Smooth muscle cell (in vitro differentiated cells): Measurements from ENCODE around the gene ARHGEF16. TPM values are rescaled to one million over a fixed set of nuclear protein-coding genes. Genes with fewer than 3 reads are reported as not detected.

Experiments used
- DNase-seq: peaks from one replicate; lab custom pipeline; 2025; ENCODE audit not compliant: unreplicated experiment; lab: John Stamatoyannopoulos, UW
- H2AFZ ChIP-seq: fragments of 200-600 bp; sonication (generic); 2 replicates; pipeline ENCODE4 v1.6.0; 2016; ENCODE audit warnings: antibody characterized with exemption, low read depth, mild to moderate bottlenecking
- H3F3A ChIP-seq: fragments of 200-600 bp; sonication (generic); 2 replicates; pipeline ENCODE4 v1.6.0; 2017; ENCODE audit warnings: antibody characterized with exemption, low read depth
- H3K27ac ChIP-seq: fragments of 200-600 bp; sonication (generic); 2 replicates; pipeline ENCODE4 v1.5.1; 2016; ENCODE audit warnings: low read depth, mild to moderate bottlenecking
- H3K27me3 ChIP-seq: fragments of 200-600 bp; sonication (generic); 2 replicates; pipeline ENCODE4 v1.6.1; 2016; ENCODE audit warnings: low read depth, mild to moderate bottlenecking
- H3K36me3 ChIP-seq: fragments of 200-600 bp; sonication (generic); 2 replicates; pipeline ENCODE4 v1.5.1; 2016; ENCODE audit warnings: low read depth
- H3K4me1 ChIP-seq: fragments of 200-600 bp; sonication (generic); 2 replicates; pipeline ENCODE4 v1.5.1; 2016; ENCODE audit warnings: low read depth
- H3K4me2 ChIP-seq: fragments of 200-600 bp; sonication (generic); 2 replicates; pipeline ENCODE4 v1.6.0; 2016; ENCODE audit warnings: mild to moderate bottlenecking
- H3K4me3 ChIP-seq: fragments of 200-600 bp; sonication (generic); 2 replicates; pipeline ENCODE4 v1.5.1; 2016; ENCODE audit warnings: mild to moderate bottlenecking
- H3K79me2 ChIP-seq: fragments of 200-600 bp; sonication (generic); 2 replicates; pipeline ENCODE4 v1.6.0; 2016; ENCODE audit warnings: low read depth, mild to moderate bottlenecking
- H3K9ac ChIP-seq: fragments of 200-600 bp; sonication (generic); 2 replicates; pipeline ENCODE4 v1.6.0; 2016; ENCODE audit warnings: low read depth
- H3K9me3 ChIP-seq: fragments of 200-600 bp; sonication (generic); replicated peaks from 2 replicates; pipeline ENCODE4 v1.5.1; 2016; ENCODE audit warnings: low read depth
- H4K20me1 ChIP-seq: fragments of 200-600 bp; sonication (generic); 2 replicates; pipeline ENCODE4 v1.6.0; 2016; ENCODE audit warnings: low read depth
- CTCF ChIP-seq: fragments of 200-600 bp; sonication (generic); IDR thresholded peaks from 2 replicates; pipeline ENCODE4 v1.5.1; 2017; ENCODE audit warnings: borderline replicate concordance, mild to moderate bottlenecking, antibody characterized with exemption; ENCODE audit not compliant: insufficient read depth, poor library complexity, severe bottlenecking
- WGBS: methylation state at CpG from one replicate; pipeline ENCODE4 v1.1.7; 2016; ENCODE audit warnings: low lambda C conversion rate; 5-methylcytosine and 5-hydroxymethylcytosine counted together
- polyA plus RNA-seq: library from polyadenylated mRNA; unstranded; fragments of >200 nt; fragmentation: Nextera tagmentation; extraction: Ambion mirVana; gene quantifications from 2 replicates; pipeline ENCODE4 v1.2.1, GENCODE V29; 2016
- total RNA-seq: library from RNA; depleted of rRNA; stranded (reverse); fragments of >200 nt; gene quantifications from 2 replicates; pipeline ENCODE4 v1.2.3, GENCODE V29; 2014

The ARHGEF16 gene
- total and polyA plus RNA-seq, 2 experiments from 2014 or later: 4.6 to 6.9 TPM

- no peaks in the 10 kb centered on the region for H3K36me3 ChIP-seq
- no peak overlapping the region for H3K9ac ChIP-seq
- no peak for DNase-seq
- H3K4me1 ChIP-seq: no peaks in the 10 kb centered on the region
- no peaks in the 10 kb centered on the region for H3F3A ChIP-seq
- 97% methylated on average over 17 of the region's 17 CpGs for WGBS
- no peaks in the 10 kb centered on the region for H4K20me1 ChIP-seq
- no peak for TF ChIP-seq CTCF
- H3K9me3 ChIP-seq: no peaks in the 10 kb centered on the region
- no peak overlapping the region for H3K27ac ChIP-seq
- no peak overlapping the region for H2AFZ ChIP-seq
- no peak overlapping the region for H3K4me2 ChIP-seq
- H3K27me3 ChIP-seq: no peaks in the 10 kb centered on the region
- H3K79me2 ChIP-seq: no peaks in the 10 kb centered on the region
- H3K4me3 ChIP-seq: no peak overlapping the region
Measured at GRCh38 chr1:3514404-3514803, 59.9 kb downstream of the ARHGEF16 start.

- no peaks in the 10 kb centered on the region for H3F3A ChIP-seq
- H3K4me2 ChIP-seq: no peak overlapping the region
- H3K79me2 ChIP-seq: no peaks in the 10 kb centered on the region
- no peak for DNase-seq
- H3K9me3 ChIP-seq: no peaks in the 10 kb centered on the region
- H3K27me3 ChIP-seq: no peaks in the 10 kb centered on the region
- WGBS: 93% methylated on average over 12 of the region's 12 CpGs
- no peak overlapping the region for H3K4me3 ChIP-seq
- H3K4me1 ChIP-seq: no peaks in the 10 kb centered on the region
- no peak overlapping the region for H3K9ac ChIP-seq
- TF ChIP-seq CTCF: no peak
- no peak overlapping the region for H3K27ac ChIP-seq
- H2AFZ ChIP-seq: no peak overlapping the region
- no peaks in the 10 kb centered on the region for H3K36me3 ChIP-seq
- H4K20me1 ChIP-seq: no peaks in the 10 kb centered on the region
Measured at GRCh38 chr1:3515272-3515671, 60.8 kb downstream of the ARHGEF16 start.

GRCh38 chr1:3515774-3516480 is 61.5 kb downstream of the ARHGEF16 start:
- H3K79me2 ChIP-seq: no peaks in the 10 kb centered on the region
- no peaks in the 10 kb centered on the region for H3K9me3 ChIP-seq
- H3K27me3 ChIP-seq: no peaks in the 10 kb centered on the region
- no peak overlapping the region for H3K27ac ChIP-seq
- 89% methylated on average over 19 of the region's 19 CpGs for WGBS
- no peaks in the 10 kb centered on the region for H3F3A ChIP-seq
- no peak for TF ChIP-seq CTCF
- H3K4me1 ChIP-seq: no peaks in the 10 kb centered on the region
- no peak overlapping the region for H2AFZ ChIP-seq
- no peak overlapping the region for H3K4me2 ChIP-seq
- DNase-seq: no peak
- H3K4me3 ChIP-seq: no peak overlapping the region
- H4K20me1 ChIP-seq: no peaks in the 10 kb centered on the region
- H3K9ac ChIP-seq: no peak overlapping the region
- no peaks in the 10 kb centered on the region for H3K36me3 ChIP-seq

GRCh38 chr1:3516481-3516869 is 62.0 kb downstream of the ARHGEF16 start:
- Histone ChIP-seq H2AFZ (no peak overlapping the region), H3K27me3 (no peaks in the 10 kb centered on the region), H3K4me1 (no peaks in the 10 kb centered on the region), H4K20me1 (no peaks in the 10 kb centered on the region), H3K27ac (no peak overlapping the region), H3K79me2 (no peaks in the 10 kb centered on the region), H3K4me3 (no peak overlapping the region), H3F3A (no peaks in the 10 kb centered on the region), H3K9ac (no peak overlapping the region), H3K9me3 (no peaks in the 10 kb centered on the region), H3K36me3 (no peaks in the 10 kb centered on the region), H3K4me2 (no peak overlapping the region)
- TF ChIP-seq CTCF: no peak
- no peak for DNase-seq
- 93% methylated on average over 15 of the region's 15 CpGs for WGBS
